GM18517 (cell line): ENCODE measurements around the gene RBM47.
"Not testable (repeated sequence)": the region's sequence is repeated elsewhere in the genome, so short reads cannot be mapped to it uniquely, and the experiment has no call there.

Experiments used
- ATAC-seq: cut with Tn5 transposase; IDR thresholded peaks from one replicate; pipeline ENCODE4 v1.9.1; 2021; ENCODE audit warnings: mild to moderate bottlenecking, moderate library complexity; ENCODE audit not compliant: unreplicated experiment

The RBM47 gene

DNA sequence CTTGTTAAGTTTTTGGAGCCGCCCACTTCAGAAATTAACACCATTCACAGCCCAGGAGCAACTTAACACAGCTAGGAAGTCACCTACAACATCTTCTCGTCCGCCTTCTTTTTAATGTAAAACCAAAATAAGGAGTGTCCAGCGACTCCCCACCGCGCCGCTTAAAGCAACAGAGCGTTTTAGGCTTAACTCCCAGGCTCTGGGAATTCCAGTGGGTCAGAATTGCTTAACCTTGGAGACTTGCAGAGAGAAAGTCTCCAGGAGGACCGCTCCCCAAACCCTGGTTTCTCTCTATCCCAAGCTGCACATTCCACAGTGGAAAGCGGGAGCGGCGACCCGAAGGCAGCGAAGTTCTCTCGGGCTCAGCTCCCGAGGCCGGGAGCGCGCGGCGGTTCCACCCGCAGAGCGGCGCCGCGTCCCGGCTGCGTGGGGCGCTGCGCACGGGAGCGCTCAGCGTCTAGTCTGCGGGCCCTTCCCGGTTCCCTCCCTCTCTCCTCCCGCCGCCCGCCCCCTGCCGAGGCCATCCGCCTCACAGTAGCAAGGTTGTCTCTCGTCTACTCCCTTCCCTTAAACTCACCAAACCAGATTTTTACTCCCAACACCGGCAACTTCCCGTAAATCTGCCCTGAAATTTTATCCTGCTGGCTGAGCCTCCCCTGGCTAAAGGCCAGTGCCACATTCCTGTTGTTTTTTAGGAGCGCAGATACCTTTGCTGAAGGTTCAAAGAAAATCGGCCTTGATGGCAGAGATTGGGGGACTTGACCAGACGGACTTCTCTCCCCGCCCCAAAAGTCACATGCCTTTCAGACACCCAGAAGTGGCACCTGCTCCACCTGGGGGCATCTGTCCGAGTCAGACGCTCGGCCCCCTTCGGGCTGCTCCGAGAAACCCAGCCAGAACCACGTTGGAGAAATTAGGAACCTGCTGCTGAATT is at the start of gene RBM47:
Gene RBM47, minus strand, starts transcription at position 464 of the 934 bp plus-strand sequence. CDS start 190,971 bp downstream, outside the sequence.
- ATAC-seq = peak; percentile 54

DNA sequence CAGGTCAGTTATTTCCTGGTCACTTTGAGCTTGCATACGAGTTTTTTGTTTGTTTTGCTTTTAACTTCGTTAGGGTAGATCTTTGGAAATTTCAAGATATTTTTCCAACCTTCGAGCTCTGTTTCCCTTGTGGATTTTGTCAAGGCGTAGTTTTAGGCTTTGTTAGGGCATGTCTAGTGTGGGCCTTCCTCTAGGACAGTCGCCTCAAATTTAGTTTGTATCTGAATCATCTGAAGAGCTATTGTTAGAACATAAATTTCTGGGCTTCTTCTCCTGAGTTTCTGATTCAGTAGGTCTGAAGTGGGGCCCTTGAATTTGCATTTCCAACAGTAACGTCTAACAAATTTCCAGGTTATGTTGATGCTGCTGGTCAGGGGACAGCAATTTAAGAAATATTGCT is 48.8 kb upstream of the RBM47 start:
- no peak for ATAC-seq

DNA sequence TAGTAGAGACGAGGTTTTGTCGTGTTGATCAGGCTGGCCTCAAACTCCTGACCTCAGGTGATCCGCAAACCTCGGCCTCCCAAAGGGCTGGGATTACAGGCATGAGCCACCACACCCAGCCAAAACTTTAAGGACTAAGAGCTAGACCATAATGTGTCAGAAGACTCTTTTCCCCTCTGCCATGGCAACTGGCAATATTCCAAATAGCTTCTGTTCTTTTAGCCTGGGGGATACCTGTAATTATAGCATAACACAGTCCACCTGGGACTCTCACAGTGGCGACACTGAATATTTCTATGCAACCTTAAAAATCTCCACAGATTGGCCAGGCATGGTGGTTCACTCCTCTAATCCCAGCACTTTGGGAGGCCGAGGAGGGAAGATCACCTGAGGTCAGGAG is 45.5 kb upstream of the RBM47 start:
- ATAC-seq = no peak

DNA sequence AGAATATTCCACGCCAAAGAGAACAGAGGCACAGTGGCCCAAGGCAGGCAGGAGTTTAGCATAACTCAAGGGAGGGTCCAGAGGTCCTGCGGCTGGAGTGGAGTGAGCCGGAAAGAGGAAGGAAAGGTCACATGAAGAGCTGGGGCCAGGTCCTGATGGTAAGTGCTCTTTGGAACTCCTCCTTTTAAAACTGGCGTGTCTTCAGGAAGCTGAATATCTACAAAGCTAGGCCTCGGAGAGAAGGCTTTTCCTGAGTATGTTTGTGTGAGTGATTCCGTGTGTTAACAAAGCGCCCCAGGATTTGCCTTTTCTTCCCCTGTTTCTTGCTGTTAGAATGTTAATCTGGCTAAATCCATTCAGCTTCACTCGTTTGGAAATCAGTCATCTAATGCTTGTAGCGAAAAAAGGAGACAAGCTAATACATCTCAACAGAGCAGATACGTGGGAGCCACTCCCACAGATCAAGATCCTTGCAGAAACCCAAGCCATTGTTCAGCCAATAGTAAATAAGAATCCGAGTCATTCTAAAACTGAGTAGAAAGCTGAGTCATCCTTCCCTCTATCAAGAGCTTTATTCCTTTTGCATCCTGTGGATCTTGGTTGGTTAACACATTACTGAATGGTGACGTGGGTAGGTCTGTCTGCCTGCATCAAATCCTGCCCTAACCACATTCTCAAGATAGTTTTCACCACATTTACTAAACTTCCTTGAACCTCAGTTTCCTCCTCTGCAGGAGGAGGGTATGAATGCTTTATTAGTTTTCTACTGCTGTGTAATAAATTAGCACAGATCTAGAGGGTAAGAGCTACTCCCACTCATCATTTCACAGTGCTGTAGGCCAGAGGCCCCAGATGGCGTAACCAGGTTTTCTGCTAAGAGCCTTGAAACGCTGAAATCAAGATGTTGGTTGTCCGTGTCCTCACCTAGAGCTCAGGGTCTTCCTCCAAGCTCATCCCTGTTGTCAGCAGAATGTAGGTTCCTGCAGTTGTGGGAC is 43.2 kb upstream of the RBM47 start:
- ATAC-seq = peak; percentile 77

DNA sequence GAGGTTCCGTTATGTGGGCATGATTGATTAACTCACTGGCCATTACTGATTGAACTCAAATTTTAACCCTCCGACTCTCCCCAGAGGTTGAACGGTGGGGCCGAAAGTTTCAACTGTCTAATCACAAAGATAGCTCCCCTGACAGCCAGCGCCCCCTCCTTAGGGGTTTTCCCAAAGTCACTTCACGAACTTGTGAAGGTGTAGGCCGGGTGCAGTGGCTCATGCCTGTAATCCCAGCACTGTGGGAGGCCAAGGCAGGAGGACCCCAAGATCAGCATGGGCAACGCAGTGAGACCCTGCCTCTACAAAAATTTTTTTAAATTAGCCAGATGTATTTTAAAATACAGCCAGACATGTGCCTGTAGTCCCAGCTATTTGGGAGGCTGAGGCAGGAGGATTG is 39.8 kb upstream of the RBM47 start:
- ATAC-seq = no peak

DNA sequence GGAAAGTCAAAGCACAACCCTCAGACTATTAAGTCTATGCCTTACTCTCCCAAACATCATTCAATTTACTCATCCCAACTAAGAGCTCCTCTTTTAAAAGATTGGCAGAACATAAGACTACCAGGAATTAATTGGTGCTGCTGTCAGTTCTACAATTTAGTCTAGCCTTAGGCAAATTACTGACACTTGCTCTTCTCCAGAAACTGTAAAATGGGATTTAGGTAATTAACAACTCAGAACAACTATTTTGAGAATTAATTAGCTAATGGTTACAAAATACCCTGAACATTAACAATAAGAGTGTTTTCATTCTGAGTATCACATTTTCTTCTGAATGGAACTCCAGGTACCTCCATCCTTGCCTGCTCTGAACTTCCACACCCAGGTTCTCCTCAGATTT is 36.2 kb upstream of the RBM47 start:
- no peak for ATAC-seq

DNA sequence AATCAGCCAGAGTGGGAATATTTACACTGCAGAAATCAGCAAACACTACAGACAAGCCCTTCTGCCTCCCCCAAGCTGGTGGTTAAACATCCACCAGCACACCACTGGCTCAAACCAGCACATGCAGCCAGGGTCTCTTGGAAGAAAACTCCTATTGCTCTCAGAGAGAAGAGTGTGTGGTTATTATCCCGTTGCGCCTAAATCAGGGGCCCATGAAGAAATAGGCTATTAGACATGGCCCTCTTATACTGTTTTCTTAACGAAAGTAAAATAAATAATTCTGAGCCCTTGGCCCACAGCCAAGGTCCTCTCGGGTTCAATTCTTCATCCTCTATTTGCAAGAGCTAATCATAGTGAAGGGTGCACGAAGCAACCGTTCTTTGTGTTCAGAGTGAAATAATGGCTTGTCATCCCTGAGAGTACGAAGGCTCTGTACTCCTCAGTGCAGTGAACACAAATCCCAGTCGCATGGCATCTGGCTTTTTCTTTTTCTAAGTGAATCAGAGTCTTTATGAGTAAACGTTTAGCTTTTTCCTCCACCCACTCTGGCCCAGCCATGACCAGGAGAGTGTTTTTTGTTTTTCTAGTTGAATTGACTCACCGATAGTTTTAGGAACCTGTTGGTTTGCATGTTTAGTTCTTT is 33.4 kb upstream of the RBM47 start:
- peak; percentile 81 for ATAC-seq

DNA sequence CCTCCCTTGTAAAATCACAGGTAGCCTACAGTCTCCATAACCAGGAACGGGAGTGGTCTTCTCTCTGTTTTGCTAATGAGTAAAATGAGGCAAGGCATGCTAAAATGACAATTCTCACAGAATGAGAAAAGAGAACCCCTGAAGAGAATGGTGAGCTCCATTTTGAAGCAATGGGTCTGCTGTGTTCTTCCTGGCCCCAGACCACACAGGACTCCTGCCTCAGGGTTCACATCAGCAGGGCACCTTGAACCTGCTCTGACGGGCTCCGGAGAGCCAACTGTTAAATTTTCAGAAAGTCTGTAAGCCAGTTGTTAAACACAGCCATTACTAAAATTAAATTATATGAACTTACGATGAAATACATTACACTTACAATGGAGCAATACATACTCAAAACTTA is 32.1 kb upstream of the RBM47 start:
- no peak for ATAC-seq

DNA sequence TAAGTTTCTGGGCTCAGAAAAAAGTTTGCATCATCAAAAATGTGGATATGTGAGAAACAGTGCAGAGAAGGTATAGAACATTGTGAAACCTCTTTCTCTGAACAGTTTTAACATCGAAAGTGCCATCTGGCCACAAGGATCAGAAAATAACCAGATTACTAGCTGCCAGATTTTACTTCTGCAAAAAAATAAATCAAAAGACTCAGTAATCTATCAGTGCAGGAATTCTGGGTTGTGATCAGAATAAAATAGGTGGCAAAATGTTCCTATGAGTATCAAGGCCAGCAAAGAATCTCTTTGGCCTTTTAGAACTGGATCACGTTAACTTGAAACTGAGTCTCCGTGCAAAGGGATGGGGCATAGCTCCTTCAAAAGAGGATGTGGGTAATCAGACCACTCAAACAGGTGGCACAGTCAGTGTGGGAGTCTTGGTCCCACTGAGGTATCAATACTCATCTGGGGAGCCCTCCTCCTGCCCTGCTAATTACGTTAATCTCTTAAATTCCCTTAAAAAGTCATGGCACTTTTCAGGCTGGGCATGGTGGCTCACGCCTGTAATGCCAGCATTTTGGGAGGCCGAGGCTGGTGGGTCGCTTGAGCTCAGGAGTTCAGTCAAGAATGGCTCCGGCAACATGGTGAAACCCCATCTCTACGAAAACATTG is 26.7 kb upstream of the RBM47 start:
- peak; percentile 92 for ATAC-seq

DNA sequence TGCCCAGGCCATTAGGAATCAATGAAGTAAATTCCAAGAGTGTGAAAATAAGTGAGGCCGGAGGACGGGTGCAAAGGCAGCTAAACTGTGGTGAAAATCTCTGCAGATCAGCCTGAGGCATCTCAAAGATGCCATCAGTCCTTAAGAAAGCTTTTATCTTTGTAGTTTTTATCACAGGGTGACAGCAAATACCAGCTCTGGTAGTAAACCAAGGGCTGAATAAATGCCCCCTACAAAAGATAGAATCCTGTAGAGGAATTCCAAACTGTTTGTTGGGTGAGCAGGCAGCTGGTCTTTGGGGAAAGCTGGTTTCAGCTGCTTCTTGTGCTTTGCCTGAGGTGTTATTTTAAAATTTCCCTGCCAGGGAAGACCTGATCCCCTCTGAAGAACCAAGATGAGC is 21.6 kb upstream of the RBM47 start:
- ATAC-seq = no peak

DNA sequence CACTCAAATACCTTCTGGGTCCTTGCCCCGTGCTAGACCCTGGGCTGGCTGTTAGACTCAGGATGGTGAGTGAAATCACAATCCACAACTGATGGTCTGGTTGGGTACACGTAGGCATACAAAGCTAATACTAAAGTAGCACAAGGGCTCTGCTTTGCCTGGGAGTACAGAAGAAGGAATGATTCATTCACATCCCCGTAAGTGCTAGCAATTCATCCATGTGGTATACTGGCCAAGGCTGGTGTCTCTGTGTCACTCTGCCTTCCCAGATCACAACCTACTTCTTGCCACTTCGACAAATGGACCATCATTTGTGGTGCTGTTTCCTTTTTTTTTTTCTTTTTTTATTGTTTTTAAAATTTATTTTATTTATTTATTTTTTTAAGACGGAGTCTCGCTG is 19.7 kb upstream of the RBM47 start:
- ATAC-seq = no peak

DNA sequence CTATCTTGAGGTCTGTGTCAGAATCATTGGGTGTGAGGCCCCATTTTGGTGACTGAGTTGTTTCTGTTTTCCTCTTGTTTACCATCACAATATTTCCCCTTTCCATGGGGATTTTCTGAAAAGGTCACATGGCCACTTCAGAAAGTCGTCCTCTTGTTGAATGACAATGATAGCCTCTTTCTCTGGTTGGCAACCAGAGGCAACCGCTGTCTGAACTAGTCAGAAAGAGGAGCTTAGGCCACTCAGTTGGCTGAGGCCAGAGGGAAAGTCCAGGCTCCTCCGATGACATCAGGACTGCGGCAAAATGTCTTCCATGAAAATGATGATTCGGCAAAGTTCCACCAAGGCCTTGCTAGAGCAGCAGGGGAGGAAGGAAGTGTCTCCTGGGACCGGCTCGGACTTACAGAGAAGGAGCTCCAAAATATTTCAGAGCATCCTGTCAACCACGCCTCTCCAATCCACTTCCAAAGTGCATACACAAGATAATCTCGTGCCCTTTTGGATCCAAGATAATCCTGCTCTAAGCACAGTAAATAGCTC is 19.1 kb upstream of the RBM47 start:
- no peak for ATAC-seq

DNA sequence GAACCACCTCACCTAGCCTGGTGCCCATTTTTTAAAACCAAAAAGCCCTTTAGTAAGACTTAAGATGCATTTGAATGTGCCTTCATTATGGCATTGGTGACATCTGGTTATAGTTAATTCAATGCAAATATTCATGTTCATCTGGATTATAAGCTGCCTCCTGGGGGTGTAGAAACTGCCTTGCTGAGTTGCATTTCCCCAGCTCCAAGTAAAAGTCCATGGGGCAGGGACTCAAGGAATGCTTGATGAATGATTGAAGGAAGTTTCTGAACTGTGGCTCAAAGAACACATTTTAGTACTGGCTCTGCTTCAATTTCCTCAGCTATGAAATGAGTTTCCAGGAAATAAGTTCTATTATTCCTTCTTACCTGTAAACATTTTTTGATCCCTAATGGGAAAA is 18.5 kb upstream of the RBM47 start:
- no peak for ATAC-seq

DNA sequence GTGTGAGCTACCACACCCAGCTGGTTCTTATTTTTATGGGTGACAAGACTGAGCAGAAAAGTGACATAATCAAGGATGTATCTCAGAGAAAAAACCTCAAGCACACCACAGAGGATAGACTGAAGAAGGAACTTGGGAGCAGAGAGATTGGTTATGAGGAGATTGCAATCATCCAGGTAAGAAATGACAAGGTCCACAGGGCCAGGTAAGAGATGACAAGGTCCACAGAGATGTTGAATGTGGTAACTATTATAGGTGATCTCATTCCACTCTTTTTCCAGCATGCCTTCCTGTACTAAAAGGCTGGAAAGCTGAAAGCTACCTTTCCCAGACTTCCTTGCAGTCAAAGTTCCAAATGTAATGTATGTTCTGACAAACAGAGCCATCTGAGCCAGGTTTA is 15.9 kb upstream of the RBM47 start:
- ATAC-seq = no peak

DNA sequence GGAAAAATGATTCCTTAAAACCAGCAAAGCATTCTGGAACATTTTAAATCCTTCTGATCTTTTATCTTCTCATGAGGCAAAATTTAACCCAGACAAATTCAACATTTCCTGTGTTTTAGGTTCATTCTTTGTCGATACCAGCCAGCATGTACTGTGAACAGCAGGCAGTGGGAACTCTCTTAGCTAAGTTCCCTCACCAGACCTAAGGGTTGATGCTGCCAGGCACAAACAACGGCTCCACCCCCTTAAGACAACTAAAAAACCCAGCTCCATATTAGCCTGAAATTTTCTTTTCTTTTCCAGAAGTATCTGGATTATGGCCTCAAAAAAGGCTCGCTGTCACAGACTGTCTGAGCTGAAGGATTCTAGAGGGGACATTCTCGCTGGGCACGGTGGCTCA is 2.4 kb upstream of the RBM47 start:
- no peak for ATAC-seq

DNA sequence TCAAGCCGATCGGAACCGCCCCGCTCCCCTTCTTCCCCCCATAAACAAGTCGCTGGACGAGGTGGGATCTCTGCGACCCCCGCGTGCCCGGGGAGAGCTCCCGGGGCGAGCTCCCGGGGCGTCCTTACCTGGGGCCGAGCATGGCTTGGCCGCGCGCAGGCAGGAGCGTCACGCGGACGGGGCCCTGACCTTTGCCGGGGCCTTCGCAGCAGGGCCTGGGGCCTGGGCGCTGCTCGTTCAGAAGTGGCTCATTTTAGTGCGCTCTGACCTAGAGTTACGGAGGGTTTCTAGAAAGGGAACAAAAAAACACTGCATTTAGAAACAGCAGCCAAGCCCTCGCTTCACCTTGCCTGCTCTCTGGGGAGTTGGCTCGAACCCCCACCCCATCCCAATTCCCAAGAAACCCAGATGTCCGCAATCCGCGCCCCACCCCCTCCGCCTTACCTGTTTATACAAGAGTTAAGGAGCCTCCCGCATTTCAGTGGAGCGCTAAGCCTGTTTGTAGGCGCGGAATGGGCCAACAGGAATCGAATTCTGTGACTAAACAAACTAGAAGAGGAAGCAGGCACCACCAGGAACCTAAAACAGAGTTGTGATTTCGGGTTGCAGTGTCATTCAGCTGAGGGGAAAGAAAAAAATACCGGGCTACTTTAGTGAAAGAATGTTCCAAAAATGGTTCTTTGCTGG is 814 bp upstream of the RBM47 start:
- ATAC-seq = peak; percentile 67

DNA sequence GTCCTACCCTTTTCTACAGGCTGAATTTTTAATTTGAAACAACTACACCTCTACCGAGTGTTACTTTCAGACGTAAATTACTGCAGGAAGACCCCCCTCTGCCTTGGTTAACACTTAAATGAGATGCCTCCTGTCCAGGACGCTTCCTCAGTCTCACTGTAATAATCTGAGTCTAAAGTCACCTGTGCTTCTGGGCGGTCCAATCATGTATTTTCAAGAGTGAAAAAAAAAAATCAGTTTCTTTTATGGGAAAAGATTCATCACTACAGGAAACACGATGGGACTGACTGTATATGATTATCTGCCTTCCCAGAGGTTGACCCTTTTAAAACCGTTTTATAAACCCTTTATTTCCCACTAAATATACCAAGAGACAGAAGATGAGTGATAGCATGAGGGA is 776 bp downstream of the RBM47 start:
- no peak for ATAC-seq

DNA sequence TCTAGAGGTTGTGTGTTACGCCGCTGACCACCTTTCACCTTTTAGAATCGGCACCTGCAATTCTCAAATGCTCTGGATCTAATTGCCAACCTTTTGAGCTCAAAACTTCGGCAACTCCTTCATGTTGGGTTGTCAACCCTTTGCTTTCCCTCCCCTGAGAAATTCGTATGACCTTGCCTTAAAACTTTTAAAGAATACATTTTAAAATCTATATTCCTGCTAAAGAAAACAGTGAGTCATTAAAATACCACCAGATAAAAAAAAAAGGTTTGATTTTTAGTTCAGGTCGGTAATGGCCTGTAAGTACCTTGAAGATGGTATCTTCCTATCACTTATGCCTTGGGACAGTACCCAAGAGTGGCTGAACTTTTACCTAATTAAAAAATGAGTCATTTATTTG is 1.3 kb downstream of the RBM47 start:
- ATAC-seq = not testable (repeated sequence)

DNA sequence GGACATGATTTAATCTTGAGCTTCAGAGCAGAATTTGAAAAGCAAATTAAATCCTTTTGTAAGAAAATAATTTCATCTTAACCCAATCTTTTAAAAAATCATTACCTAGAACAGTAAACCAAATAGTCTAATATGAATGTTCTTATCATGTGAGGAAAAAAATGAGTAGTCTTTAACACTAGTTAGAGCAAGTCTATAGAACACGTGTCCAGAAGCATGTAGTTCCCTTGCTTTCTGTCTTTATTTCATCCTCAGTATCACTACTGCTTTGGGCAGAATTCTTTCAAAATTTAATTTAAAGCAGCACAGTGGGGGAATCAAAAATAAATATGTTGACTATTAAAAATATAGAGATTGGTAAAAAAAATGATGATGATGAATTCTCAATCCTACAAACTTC is 2.1 kb downstream of the RBM47 start:
- ATAC-seq = no peak
